T-helper 22 cell (primary cell): Measurements from ENCODE around the gene GPX5.
"Not testable (repeated sequence)": the region's sequence is repeated elsewhere in the genome, so short reads cannot be mapped to it uniquely, and the experiment has no call there.

Experiments
- DNase-seq: peaks from one replicate; pipeline ENCODE4 v3.0.0-alpha.2; 2020; ENCODE audit warnings: low read depth

GPX5 gene

GRCh38 chr6:28525496-28526039 lies at the start of gene GPX5:
Gene GPX5 (plus strand): TSS chr6:28525881. CDS start chr6:28526014, 133 bp downstream.
- DNase-seq = no peak

GRCh38 chr6:28478518-28478917 lies 47.2 kb upstream of the GPX5 start:
- DNase-seq = no peak

GRCh38 chr6:28480253-28480932 lies 45.3 kb upstream of the GPX5 start:
- no peak for DNase-seq

GRCh38 chr6:28485482-28485881 lies 40.2 kb upstream of the GPX5 start:
- no peak for DNase-seq

GRCh38 chr6:28486533-28486932 lies 39.1 kb upstream of the GPX5 start:
- no peak for DNase-seq

- DNase-seq = no peak
Observed at GRCh38 chr6:28486988-28487742, 38.5 kb upstream of the GPX5 start.

GRCh38 chr6:28488916-28489365 lies 36.7 kb upstream of the GPX5 start:
- DNase-seq = no peak

GRCh38 chr6:28489366-28490204 lies 36.1 kb upstream of the GPX5 start:
- DNase-seq = no peak

- no peak for DNase-seq
Observed at GRCh38 chr6:28490205-28490890, 35.3 kb upstream of the GPX5 start.

GRCh38 chr6:28491984-28492317 lies 33.7 kb upstream of the GPX5 start:
- DNase-seq = no peak

GRCh38 chr6:28496099-28496779 lies 29.4 kb upstream of the GPX5 start:
- no peak for DNase-seq

GRCh38 chr6:28497306-28497705 lies 28.4 kb upstream of the GPX5 start:
- no peak for DNase-seq

- DNase-seq = no peak
Observed at GRCh38 chr6:28497893-28498292, 27.8 kb upstream of the GPX5 start.

GRCh38 chr6:28501259-28501658 lies 24.4 kb upstream of the GPX5 start:
- DNase-seq = no peak

- not testable (repeated sequence) for DNase-seq
Observed at GRCh38 chr6:28502136-28502535, 23.5 kb upstream of the GPX5 start.

- DNase-seq = not testable (repeated sequence)
Observed at GRCh38 chr6:28502709-28503305, 22.9 kb upstream of the GPX5 start.

- DNase-seq = no peak
Observed at GRCh38 chr6:28505733-28506132, 19.9 kb upstream of the GPX5 start.

GRCh38 chr6:28506807-28507475 lies 18.7 kb upstream of the GPX5 start:
- DNase-seq = no peak

GRCh38 chr6:28511628-28512300 lies 13.9 kb upstream of the GPX5 start:
- DNase-seq = no peak

GRCh38 chr6:28512387-28512786 lies 13.3 kb upstream of the GPX5 start:
- not testable (repeated sequence) for DNase-seq
